K562 (cell line): ENCODE data around the gene ODAD2.
"Not testable (repeated sequence)": the region's sequence is repeated elsewhere in the genome, so short reads cannot be mapped to it uniquely, and the experiment has no call there.

Experiments used
- ADNP ChIP-seq: fragments of 200-800 bp; sonication (Bioruptor generic); IDR thresholded peaks from 2 replicates; pipeline ENCODE4 v1.6.1; 2016; ENCODE audit warnings: missing genetic modification characterization, missing compliant biosample characterization
- BACH1 ChIP-seq: fragments of 200-800 bp; sonication (Bioruptor generic); IDR thresholded peaks from 2 replicates; pipeline ENCODE4 v1.6.1; 2016; ENCODE audit warnings: missing genetic modification characterization, missing compliant biosample characterization
- CC2D1A ChIP-seq: fragments of 450-650 bp; IDR thresholded peaks from 2 replicates; pipeline ENCODE4 v1.6.1; 2017; ENCODE audit warnings: mild to moderate bottlenecking
- CHCHD3 ChIP-seq: fragments of 250-450 bp; sonication (Bioruptor Pico); IDR thresholded peaks from 2 replicates; pipeline ENCODE4 v2.1.2; 2022; ENCODE audit warnings: mild to moderate bottlenecking
- FOXM1 ChIP-seq, 2 experiments: fragments of 450-650 bp in 1 of 2; sonication (generic) in 1 of 2; formaldehyde crosslinking in 1 of 2; IDR thresholded peaks; 2 replicates each; pipeline versions ENCODE4 v1.6.1 to v1.9.0; 2017 to 2022; ENCODE audit warnings: low read depth in 2 of 2, mild to moderate bottlenecking in 2 of 2, missing genetic modification reagents in 1 of 2, moderate library complexity in 1 of 2
- GABPA ChIP-seq: fragments of 200-800 bp; sonication (Bioruptor generic); conservative IDR thresholded peaks from 2 replicates; pipeline ENCODE4 v1.6.1; 2016; ENCODE audit warnings: low read depth, missing genetic modification characterization, missing compliant biosample characterization
- NR3C1 ChIP-seq: sonication (generic); formaldehyde crosslinking; IDR thresholded peaks from 2 replicates; pipeline ENCODE4 v1.8.1; 2022; ENCODE audit warnings: missing genetic modification reagents
- NUFIP1 ChIP-seq: fragments of 450-650 bp; IDR thresholded peaks from 2 replicates; pipeline ENCODE4 v1.6.1; 2018; ENCODE audit not compliant: partially characterized antibody
- POLR2AphosphoS5 ChIP-seq: IDR thresholded peaks from 2 replicates; pipeline ENCODE4 v1.6.1; 2011; ENCODE audit warnings: mild to moderate bottlenecking, low read depth, low read length, moderate library complexity; ENCODE audit not compliant: control insufficient read depth, insufficient read depth
- POU5F1 ChIP-seq: fragments of 150-350 bp; IDR thresholded peaks from 2 replicates; pipeline ENCODE4 v1.6.1; 2014; ENCODE audit warnings: borderline replicate concordance, low read length, low read depth, mild to moderate bottlenecking; ENCODE audit not compliant: partially characterized antibody
- TAF1 ChIP-seq: IDR thresholded peaks from 2 replicates; pipeline ENCODE4 v1.6.1; 2011; ENCODE audit warnings: mild to moderate bottlenecking, low read length, moderate library complexity; ENCODE audit not compliant: insufficient read depth, control insufficient read depth, severe bottlenecking; ENCODE audit errors: extremely low read depth
- TCF7 ChIP-seq: sonication (generic); IDR thresholded peaks from 2 replicates; pipeline ENCODE4 v1.6.1; 2016; ENCODE audit warnings: antibody characterized with exemption, borderline replicate concordance
- ZNF232 ChIP-seq: sonication (generic); formaldehyde crosslinking; IDR thresholded peaks from 2 replicates; pipeline ENCODE4 v1.8.0; 2022; ENCODE audit warnings: mild to moderate bottlenecking, missing genetic modification reagents
- TF ChIP-seq, protein P1 (sequence below), 3 experiments: IDR thresholded peaks in 2 of 3; conservative IDR thresholded peaks in 1 of 3; 2 replicates each; pipeline ENCODE4 v1.5.1; 2011 to 2012; ENCODE audit warnings: low read length in 3 of 3, mild to moderate bottlenecking in 3 of 3, control low read depth in 2 of 3, improper control_type of control experiment in 1 of 3, inconsistent platforms in 1 of 3, low read depth in 1 of 3, mixed read lengths in 1 of 3, moderate library complexity in 1 of 3; ENCODE audit not compliant: insufficient read depth in 2 of 3

DNA sequence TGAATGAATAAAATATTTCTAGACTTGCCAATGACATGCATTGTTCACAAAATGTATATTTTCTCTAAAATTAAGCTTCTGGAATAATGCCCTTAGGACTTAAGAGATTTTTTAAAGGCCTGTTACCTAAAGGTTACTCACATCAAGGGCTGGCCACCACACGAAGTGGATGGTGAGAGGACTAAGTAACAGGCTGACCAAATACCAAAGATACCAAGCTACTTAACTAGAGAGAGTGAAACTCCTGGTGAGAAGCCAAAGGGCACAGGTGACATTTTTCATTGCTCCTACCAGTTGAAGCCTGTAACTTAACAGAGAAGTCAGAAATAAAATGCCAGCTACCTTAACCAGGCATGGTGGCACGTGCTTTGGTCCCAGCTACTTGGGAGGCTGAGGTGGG, 9.5 kb downstream of the ODAD2 start:
- TF ChIP-seq, protein P1, sequence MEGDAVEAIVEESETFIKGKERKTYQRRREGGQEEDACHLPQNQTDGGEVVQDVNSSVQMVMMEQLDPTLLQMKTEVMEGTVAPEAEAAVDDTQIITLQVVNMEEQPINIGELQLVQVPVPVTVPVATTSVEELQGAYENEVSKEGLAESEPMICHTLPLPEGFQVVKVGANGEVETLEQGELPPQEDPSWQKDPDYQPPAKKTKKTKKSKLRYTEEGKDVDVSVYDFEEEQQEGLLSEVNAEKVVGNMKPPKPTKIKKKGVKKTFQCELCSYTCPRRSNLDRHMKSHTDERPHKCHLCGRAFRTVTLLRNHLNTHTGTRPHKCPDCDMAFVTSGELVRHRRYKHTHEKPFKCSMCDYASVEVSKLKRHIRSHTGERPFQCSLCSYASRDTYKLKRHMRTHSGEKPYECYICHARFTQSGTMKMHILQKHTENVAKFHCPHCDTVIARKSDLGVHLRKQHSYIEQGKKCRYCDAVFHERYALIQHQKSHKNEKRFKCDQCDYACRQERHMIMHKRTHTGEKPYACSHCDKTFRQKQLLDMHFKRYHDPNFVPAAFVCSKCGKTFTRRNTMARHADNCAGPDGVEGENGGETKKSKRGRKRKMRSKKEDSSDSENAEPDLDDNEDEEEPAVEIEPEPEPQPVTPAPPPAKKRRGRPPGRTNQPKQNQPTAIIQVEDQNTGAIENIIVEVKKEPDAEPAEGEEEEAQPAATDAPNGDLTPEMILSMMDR (IDR thresholded peaks at IDR 0.05 in 2 of 3, conservative IDR thresholded peaks at IDR 0.05 in 1 of 3; ENCODE audit: insufficient read depth in 2 of 3, low read depth in 1 of 3, low read length in 3 of 3), result not testable (repeated sequence)
- not testable (repeated sequence) for TF ChIP-seq CHCHD3 (CRISPR knock-in tag); TAF1; POLR2AphosphoS5; ADNP (tag); GABPA (tag); FOXM1 (IDR thresholded peaks at IDR 0.05; ENCODE audit: low read depth); FOXM1 (CRISPR knock-in tag; IDR thresholded peaks at IDR 0.05; ENCODE audit: low read depth); CC2D1A; POU5F1; TCF7; ZNF232; BACH1; NR3C1; NUFIP1
